Inflammatory macrophage treated with lipopolysaccharide for 4 hours (primary cell): ENCODE data around the gene ACAN.

Source experiments
- DNase-seq: peaks from one replicate; pipeline ENCODE4 v3.0.0-alpha.2; 2020

Gene ACAN

DNA sequence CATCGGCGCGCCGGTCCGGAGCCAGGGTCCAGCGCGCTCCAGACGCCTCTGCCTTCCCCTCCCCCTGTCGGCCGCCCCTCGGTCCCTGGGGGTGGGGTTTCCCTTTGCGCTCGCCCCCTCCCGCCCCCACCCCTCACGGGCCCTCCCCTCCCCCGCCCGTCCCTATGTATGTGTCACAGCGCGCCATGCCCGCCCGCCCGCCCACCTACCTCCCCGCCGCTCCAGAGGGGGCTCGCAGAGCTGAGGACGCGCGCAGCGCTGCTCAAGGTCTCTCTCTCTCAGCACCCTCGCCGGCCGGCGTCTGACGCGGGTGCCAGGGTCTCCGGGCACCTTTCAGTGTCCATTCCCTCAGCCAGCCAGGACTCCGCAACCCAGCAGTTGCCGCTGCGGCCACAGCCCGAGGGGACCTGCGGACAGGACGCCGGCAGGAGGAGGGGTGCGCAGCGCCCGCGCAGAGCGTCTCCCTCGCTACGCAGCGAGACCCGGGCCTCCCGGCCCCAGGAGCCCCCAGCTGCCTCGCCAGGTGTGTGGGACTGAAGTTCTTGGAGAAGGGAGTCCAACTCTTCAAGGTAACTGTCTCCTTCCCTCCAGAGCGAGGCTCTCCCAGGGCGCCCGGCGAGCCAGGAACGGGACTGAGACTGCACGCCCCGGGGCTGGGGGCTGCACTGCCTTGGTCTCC is at the start of gene ACAN:
TSS of gene ACAN (plus strand) at position 196 of the 679 bp plus-strand sequence. CDS start 32,771 bp downstream, outside the sequence.
- DNase-seq: no peak

DNA sequence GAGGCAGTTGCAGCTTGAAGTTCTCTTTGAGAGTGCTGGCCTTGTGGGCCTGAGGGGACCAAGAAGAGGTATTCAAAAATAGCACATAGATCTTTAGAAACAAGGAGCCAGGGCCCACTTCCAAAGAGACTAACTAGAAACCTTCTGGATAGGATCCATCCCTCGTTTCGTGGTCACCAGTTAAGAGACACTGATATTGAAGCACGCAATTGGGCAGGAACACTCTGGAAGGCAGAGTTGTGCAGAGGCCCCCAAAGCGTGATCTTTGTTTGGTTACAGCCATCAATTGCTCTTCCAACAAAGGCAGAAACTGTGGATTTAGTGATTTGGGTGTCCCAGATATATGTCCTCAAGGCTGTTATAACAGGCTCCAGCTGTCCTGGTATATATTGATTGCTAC is 46.7 kb upstream of the ACAN start:
- no peak for DNase-seq

DNA sequence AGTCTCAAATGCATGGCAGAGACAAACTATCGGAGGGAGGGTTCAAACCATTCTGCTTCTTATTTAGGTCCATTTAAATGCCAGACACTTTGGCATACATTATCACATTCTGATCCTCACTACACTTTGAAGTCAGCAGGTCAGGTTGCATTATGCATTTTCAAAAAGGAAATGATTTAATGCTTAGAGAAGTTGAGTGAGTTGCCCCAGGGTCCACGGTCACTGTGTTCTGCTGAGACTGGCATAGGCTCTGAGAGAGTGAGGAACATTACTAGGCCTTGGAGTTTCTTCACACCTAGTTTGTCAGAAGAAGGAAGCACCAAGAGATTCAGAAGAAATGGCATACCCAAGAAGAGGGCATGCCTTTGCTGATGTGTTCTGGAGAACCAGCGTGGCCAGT is 46.3 kb upstream of the ACAN start:
- DNase-seq: no peak

DNA sequence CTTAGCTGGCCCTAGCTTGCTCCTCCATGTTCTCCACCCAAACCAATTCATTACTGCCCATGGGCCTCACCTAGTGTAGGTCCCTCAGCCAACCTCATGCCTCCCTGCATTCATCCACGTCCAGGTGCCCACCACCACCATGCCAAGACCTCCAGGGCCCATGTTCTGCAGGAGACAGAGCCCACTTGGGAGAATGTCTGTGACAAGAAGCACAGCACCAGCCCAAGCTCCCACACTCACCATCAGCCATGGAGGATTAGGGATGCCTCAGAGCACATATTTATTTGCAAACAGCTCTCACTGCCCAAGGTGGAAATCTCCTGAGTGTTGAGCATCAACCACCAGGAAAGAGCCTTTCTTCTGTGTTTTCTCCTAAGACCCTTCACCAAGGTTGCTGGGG is 43.4 kb upstream of the ACAN start:
- no peak for DNase-seq

DNA sequence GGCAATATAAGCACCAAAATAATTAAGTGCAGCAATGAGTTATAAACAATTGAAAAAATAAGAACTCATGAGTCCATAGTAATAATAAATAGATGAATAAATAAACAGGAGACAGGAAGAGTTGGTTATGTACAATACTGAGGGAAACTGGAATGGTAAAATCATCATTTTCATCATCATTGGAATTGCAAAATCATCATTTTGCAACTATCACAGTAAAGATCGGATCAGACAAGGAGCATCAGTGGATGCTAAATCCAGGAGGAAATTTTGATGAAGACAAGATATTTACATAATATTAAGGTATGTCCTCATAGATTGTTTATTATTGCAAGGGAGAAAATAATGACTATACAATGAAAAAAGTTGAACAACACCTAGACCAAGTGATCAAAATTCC is 38.8 kb upstream of the ACAN start:
- DNase-seq: no peak

DNA sequence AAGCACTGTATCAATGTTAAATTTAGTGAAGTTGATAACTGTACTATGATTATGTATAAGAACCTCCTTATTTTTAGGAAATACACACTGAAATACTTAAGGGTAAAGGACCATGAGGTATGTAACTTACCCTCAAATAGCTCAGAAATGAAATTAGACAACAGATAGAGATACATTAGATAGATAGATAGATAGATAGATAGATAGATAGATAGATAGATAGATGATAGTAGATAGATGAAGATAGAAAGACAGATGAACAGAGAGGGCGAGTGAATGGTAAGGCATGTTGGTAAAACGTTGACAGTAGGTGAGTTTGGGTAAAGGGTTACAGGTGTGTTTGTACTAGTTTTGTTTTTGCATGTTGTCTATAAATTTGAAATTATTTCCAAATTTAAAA is 38.0 kb upstream of the ACAN start:
- DNase-seq: no peak

DNA sequence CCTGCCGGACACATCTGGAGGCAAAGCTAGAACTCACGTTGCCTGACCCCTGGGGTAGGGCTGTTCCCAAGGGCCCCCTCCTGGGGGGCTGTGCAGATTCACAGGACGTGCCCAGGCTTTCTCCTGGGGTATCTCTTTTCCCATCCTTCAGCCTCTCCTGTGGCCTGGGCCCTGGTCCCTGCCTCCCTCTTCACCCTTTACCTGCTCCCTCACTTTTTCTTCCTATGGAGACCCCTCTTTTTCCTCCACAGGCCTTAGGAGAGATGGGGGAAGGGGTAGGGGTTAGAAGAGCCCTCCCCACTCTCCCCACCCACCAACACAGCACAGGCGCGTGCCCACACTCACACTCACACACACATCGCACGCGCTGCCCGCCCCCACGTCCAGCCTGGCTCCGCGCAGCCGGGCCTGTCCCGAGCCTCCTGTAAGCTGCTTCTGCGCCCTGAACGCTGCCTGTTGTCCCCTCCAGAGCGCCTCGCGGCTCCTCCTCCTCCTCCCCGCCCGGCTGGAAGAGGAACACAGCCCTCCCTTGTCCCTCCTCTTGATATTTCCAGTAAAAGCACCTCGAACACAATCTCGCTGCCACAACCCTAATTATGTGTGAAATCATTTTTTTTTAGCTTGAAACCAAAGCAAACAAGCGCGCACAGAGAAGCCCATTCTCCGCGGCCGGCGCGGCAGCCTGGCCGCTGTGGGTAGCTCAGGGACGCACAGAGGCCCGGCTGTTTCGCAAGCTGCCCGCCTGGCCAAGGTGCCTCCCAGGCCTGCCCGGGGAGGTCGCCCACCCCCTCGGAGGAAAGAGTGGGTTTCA is 33.9 kb upstream of the ACAN start:
- no peak for DNase-seq

DNA sequence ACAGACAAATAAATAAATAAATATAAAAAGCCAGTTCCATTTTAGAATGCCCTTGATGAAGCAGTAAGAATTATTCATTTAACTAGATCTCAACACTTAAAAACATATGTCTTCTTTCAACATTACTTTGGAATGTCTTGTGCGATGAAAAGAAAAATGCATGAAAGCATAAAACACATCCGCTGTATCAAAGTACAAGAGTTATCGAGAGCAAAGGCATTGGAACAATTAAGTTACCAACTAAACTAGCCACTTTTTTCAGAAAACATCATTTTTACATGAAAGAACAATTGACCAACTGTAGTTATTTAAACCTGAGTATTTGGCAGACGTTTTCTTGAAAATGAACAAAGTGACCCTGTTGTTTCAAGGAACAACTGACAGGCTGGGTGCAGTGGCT is 27.5 kb upstream of the ACAN start:
- DNase-seq: no peak

DNA sequence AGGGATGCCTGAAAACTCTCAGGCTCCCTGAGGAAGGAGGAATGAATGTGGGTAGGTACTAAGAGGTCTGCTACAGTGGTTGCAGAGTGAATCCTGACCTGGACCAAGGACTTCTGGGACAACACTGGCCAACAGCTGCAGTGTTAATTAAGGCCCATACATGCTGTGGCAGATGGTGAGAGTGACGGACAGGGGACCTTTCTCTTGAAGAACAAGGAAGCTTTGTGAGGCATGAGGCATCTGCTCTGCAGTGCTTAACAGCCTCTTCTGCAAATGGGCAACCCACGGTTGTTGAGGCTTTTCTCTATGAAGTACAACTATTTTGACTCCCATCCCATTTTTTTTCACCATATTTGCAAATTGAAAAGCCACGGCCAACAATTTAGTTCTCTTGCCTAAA is 26.6 kb upstream of the ACAN start:
- no peak for DNase-seq

DNA sequence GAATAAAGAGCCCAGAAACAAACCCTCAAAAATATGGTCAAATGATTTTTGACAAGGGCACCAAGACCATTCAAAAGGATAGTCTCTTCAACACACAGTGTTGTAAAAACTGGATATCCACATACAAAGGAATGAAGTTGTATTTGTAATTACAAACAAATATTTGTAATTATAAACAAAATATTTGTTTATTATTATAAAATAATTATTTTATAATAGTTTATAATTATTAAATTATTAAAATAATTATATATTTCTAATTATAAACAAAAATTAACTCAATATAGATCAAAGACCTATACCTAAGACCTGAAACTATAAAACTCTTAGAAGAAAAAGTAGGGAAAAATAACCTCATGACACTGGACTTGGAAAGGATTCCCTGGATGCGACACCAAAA is 23.3 kb upstream of the ACAN start:
- no peak for DNase-seq

DNA sequence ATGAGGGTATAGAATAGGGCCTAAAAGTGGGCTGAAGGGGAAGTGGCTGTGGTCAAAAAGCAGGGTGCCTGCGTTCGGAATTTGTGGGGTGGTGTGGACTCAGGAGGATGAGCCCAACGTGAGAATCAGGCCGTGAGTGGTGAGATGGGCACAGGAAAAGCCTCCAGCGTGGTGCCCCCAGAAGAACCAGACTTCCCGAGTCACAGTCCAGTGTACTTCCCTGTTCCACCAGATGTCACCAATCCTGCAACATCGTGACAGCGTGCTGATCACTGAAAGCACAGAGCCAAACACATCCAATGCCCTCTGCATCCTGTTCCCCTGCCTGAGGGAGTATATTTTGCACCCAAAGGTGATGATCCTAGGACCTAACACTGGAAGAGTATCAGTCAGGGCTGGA is 20.8 kb upstream of the ACAN start:
- no peak for DNase-seq

DNA sequence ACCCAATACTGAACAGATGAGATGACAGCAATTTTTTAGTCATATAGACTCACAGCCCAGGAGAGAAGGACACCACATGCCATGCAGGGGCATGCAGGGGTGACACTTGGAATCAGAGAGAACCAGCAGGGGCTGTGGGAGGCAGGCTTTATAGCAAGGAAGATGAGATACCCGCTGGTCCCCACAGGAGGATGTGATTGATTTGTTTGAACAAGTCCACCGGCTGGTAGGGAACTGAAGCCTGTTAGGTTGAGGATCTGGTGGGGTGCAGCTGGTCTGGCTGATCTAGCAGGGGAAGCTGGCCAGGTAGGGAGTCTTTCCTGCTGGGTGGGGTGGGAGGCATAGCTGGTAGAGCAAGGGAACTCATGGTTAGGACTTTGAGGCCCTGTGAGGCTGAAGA is 18.0 kb upstream of the ACAN start:
- no peak for DNase-seq

DNA sequence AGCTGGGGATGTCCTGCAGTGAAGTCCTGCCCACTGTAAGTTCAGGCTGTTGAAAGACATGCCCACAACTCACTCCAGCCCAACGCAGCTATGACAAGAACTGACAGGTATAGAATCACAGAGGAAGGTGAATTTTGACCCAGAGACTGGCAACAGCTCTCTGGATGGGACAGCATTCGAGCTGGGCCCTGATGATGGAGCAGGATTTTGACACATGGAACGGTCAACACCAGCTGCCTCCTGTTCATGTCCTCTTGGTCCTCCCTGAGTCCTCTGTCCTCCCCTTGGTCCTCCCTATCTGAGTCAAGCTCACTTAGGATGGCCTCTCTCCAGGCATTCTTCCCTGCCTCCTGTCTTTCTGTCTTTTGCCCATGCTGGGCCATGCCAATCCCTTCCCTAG is 15.2 kb upstream of the ACAN start:
- no peak for DNase-seq

DNA sequence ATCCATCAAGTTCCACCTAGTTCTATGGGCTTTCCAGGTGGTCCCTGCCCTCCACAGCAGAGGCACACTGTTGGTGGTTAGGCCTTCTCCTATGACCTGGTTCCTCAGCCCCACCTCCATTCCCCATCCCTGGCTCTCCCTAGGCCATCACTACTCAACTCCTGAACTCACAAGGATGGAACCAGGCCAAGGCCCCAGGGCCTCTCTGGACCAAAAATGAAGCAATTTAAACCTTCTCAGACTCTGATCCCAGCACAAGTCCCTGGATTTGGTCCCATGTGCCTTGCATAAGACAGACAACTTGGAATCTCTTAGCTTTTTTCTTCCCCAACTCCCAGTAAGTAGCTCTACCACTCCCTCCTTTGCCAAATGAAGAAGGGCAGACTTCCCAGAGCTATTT is 14.4 kb upstream of the ACAN start:
- DNase-seq: no peak

DNA sequence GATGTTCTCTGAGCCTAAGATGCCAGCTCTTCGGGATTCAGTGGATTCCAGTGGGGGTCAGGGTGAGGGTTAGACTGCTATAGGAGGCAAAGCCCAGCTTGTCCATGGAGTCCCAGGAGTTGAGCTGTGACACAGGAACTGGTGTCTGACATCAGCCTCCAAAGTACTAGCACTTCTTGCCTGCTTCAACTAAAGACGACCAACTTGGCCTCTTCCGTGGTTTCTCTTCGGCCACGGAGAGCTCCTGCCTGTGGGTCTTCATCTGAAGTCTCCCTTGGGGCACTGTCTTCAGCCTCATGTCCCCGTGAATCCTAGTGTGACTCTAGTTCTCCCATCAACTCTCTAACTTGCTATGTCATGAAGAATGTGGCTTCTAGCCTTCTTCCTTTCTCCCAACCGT is 12.8 kb upstream of the ACAN start:
- no peak for DNase-seq

DNA sequence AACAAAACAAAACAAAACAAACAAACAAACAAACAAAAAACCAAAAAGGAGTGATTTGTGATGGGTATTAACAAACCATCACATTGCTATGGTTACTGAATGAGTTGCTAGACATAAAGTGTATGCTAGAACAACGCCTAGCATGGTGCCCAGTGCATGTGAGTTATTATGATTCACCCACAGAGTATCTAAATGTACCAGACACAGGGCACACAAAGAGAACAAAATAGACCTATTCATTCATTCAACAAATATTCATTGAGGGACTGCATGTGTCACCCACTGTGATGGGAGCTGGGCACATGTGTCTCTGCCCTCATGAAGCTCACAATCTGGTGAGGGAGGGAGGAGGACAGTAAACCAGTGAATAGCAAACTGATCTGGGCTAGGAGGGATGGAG is 11.6 kb upstream of the ACAN start:
- no peak for DNase-seq

DNA sequence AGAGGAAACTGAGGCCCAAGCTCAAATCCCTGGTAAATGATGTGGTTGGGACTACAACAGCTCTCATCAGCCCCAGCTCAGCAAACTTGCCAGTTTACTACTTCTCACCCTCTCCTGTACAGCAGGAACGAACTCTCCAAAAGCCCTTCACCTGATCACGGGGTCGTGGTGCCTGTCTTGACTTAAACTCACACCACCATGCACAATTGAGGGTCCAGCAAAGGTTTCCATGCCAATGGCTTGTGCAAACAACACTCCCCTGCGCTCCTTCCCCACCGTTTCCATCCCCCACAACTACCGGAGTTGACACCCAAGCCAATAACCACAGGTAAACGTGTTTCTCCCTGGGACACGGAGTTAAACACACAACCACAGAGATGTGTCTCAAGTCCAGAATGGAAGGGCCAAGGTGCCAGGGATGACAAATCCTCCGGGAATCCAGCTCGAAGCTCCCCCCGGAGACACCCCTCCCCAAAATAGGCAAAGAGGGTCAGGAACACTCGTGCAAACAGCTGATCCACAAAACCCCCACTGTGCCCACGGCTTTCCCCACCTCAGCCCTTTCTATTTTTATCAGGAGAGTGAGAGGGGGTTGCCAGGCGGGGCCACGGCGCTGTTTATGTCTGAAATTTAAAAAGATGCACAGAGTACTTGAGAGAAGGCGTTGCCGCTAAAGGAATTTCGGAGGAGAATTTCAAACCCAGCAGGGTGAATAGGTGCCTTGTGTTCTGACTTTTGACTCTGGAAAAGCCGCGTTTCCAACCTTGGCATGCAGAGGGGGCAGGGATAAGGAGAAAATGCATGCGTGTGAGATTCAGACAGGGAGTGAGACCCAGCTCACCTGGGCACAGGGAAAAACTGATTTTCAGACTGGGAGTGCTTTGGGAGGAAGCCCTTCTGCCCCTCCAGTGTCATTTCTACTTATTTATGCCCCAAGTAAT is 10.6 kb upstream of the ACAN start:
- DNase-seq: no peak

DNA sequence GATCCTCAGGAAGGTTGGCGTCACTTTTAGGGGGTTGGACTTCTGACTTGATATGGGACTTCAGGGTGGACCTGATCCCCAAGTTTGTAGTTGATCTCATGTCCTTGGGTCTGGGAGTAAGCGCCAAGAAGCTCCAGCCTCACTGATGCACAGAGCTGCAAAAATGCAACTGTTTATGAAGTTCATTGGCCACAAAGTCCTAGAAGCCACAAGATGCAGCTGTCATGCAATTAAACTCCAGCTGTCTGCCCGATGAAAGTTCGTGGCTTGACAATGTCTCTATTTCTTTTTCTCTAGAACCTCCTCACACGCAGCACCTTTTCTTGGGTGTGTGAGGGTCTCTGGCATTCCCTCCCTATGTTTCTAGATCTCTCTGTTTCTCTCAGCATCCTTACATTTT is 9.2 kb upstream of the ACAN start:
- no peak for DNase-seq

DNA sequence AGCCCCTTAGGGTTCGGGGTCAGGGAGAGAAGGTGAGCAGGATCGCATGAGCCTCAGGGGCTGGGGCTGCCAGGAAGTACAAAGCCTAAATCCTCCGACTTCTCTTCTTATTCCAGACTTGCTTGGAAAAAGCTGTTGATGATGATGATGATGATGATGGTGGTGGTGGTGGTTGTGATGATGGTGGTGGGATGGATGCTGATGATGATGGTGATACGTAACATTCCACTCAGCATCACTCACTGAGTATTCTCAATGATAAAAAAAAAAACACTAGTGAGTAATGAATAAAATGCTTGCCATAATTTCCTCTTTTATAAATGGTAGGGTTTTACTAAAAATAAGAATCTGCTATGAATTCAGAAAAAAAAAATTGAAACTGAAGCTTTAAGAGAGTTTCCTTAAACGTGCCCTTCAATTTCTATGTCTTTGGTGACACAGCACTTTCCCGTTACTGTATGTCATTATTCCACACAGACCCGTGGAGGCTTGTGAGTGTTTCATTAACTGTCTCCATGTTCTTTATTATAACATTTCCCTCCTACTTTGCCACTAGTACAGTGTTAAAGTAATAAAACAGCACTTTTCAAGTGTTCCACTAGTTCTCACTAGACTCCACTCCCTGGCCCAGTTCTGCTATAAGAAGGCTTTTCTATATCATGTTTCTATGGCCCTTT is 5.4 kb upstream of the ACAN start:
- DNase-seq: no peak

DNA sequence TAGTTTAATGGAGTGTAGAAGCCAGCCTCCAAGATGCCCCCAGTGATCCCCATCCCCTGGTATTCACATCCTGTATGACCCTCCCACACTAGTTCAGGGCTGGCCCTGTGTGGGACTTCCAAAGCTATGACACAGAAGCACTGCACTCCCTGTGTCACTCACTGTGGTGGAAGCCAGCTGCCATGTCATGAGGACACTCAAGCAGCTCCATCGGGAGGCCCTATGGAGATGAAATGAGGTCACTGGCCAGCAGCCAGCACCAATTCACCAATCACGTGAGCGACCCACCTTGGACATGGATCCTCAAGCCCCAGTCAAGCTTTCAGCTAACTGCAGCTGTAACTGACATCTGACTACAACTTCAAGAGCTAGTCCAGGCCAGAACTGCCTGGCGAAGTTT is 3.9 kb upstream of the ACAN start:
- DNase-seq: no peak

DNA sequence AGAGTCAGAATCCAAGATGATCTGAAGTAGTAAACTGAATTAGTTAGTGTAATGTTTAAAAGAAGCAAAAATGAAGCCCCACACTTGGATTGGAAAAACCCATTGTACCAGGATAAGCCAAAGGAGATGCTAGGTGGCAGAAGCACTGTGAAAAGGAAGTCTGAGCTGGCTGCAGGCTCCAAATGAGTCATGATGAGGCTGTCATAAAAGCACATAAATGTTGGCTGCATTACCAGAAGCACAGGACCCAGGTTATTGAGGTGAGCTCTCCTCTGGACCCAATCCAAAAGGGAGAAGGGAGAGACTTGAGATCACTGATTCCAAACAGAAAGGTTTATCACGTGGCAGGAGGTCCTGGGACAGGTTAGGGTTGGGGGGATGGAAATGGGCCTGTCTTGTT is 3.2 kb upstream of the ACAN start:
- DNase-seq: no peak

DNA sequence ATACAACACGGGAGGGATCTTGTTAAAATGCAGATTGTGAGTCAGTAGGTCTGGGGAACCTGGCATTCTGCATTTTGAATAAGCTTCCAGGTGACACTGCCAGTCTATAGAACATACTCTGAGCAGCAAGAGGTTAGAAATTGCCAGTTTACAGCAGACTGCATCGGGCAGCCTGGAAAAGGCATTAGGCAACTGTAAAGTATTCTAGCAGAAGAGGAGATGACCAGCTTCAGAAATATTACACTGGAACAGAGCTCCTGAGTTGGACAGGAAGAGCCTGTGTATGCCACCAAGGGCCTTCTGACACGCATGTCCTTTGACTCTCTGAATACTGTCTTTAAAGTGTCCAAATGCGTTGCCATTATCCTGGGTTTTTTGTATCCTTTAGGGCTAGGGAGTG is 2.5 kb upstream of the ACAN start:
- no peak for DNase-seq
